ENCODE measurements around the gene ANKRD53. TPM values are rescaled to one million over a fixed set of nuclear protein-coding genes. Genes with fewer than 3 reads are reported as not detected.
"Not testable (repeated sequence)": the region's sequence is repeated elsewhere in the genome, so short reads cannot be mapped to it uniquely, and the experiment has no call there.

ANKRD53 gene
- total RNA-seq, 1 donor from 2014 or later = 0.75 TPM

DNA sequence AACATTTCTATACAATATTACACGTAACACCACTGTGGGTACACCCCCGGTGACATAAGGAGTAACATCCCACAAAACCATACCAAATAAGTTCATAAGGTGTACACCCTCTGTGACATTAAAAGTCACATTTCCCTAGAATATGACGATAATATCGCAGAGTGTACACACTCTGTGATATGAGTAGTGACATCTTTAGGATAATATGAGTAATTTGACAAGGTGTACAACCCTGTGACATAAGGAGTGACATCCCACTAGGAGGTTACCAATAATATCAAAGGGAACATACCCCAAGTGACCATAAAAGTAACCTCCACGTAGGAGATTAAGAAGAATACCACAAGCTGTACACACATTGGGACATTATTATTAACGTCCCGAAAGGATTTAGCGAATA is 40.2 kb downstream of the ANKRD53 start:
- H3K4me3 ChIP-seq (ENCODE audit: low read depth, low read length) = no peak overlapping the region
- TF ChIP-seq CTCF (conservative IDR thresholded peaks at IDR 0.05; ENCODE audit: low read depth, low read length) = no peak
- no peak for DNase-seq (ENCODE audit: low read depth)

DNA sequence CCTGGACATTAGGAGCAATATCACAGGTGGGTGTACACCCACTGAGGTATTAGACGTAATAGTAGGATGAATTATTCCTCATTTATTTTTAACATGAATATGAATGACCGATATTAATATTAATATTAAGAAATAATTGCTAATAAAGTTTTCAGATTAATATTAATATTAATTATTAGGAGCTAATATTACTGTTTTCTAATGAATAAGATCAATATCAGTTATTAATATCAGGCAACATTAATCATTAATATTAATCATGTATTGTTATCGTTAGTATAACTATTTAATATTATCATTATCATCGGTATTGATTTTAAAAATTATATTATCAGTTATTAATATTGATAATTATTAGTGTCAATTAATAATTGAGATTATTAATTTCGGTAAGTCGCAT is 41.6 kb downstream of the ANKRD53 start:
- not testable (repeated sequence) for DNase-seq (ENCODE audit: low read depth); H3K4me3 ChIP-seq (ENCODE audit: low read depth, low read length)

- DNase-seq (ENCODE audit: low read depth); H3K4me3 ChIP-seq (ENCODE audit: low read depth, low read length): not testable (repeated sequence)
Observed at GRCh38 chr2:71021394-71021793, 43.0 kb downstream of the ANKRD53 start.

- H3K4me3 ChIP-seq (ENCODE audit: low read depth, low read length); DNase-seq (ENCODE audit: low read depth): not testable (repeated sequence)
- TF ChIP-seq CTCF (conservative IDR thresholded peaks at IDR 0.05; ENCODE audit: low read depth, low read length) = peak; percentile 31
Observed at GRCh38 chr2:71023553-71024243, 45.3 kb downstream of the ANKRD53 start.

Other genes with a start within 250 kb of the ANKRD53 start
- 21.3 and 23.0 TPM in 2 replicates for gene ADD2, start 210.4 kb upstream of the ANKRD53 start, total RNA-seq
- gene FIGLA, start 188.0 kb upstream of the ANKRD53 start, total RNA-seq = not detected in 2 replicates
- not detected in 2 replicates for gene CLEC4F, start 158.0 kb upstream of the ANKRD53 start, total RNA-seq
- not detected in 2 replicates for gene CD207, start 142.8 kb upstream of the ANKRD53 start, total RNA-seq
- 0.12 and 0.51 TPM in 2 replicates for gene VAX2, start 78.1 kb upstream of the ANKRD53 start, total RNA-seq
- gene ATP6V1B1, start 42.7 kb upstream of the ANKRD53 start, total RNA-seq = 0.81 TPM in 1 of 2 replicates, not detected in the other
- gene TEX261, start 16.2 kb downstream of the ANKRD53 start, total RNA-seq = 12.3 and 39.6 TPM in 2 replicates
- gene NAGK, start 90.0 kb downstream of the ANKRD53 start, total RNA-seq = 100 and 119 TPM in 2 replicates
- gene MCEE, start 151.6 kb downstream of the ANKRD53 start, total RNA-seq = 2.4 and 2.9 TPM in 2 replicates
- 20.5 and 23.4 TPM in 2 replicates for gene MPHOSPH10, start 152.0 kb downstream of the ANKRD53 start, total RNA-seq
- 0.87 and 1.4 TPM in 2 replicates for gene PAIP2B, start 248.5 kb downstream of the ANKRD53 start, total RNA-seq